ENCODE data around the gene COG1.

Gene COG1

DNA sequence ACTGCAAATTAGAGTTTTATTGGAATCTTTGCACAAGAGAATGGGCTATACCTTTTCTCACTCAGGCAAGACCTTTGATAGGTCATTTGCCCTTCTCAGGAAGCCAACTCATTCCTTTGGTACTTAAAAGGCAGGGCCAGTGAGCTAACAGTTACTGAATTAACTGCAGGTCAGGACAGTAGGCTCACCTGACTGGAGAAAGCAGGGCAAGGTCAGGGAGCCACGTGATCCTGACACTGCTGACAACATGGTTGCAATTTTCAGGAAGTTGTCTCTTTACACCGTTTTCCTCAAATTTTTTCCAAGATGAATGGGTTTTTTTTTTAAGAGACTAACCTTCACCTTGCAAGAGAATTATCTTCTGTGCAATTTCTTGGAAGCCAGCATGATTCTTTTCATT lies 47.7 kb downstream of the COG1 start:
- Histone ChIP-seq H3K36me3 (ENCODE audit: insufficient read depth, low read depth, low read length) (peaks cover 79% of the 10 kb centered on the region), H3K4me1 (ENCODE audit: insufficient read depth, low read length) (no peaks in the 10 kb centered on the region), H3K9ac (ENCODE audit: low read depth, low read length) (no peak overlapping the region), H3K4me3 (ENCODE audit: low read length) (no peak overlapping the region), H3K9me3 (ENCODE audit: insufficient read depth, low read depth, low read length) (no peaks in the 10 kb centered on the region), H3K27ac (ENCODE audit: low read length) (no peak overlapping the region), H3K27me3 (ENCODE audit: insufficient read depth, low read length) (no peaks in the 10 kb centered on the region)

DNA sequence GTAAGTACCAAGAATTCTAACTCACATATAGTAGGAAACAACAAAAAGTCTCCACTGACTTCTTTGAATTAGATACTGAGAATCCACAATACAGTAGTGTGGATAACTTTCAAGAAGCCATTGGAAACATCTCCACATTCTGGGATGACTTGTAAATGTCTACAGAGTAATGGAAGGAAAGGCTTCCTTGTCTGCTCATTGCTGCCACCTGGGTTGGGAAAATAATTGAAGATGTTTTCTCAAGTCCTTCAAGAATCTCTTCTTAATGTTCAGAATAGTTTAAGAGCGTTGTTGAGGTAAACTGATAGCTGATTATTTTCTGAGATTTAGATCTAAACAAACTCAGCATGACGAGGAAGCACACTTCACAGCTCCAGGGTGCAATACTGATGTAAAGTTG lies 54.9 kb downstream of the COG1 start:
- Histone ChIP-seq H3K9ac (ENCODE audit: low read depth, low read length) (no peak overlapping the region), H3K4me3 (ENCODE audit: low read length) (no peak overlapping the region), H3K27ac (ENCODE audit: low read length) (no peak overlapping the region), H3K27me3 (ENCODE audit: insufficient read depth, low read length) (no peaks in the 10 kb centered on the region), H3K36me3 (ENCODE audit: insufficient read depth, low read depth, low read length) (peaks cover 52% of the 10 kb centered on the region), H3K9me3 (ENCODE audit: insufficient read depth, low read depth, low read length) (no peaks in the 10 kb centered on the region), H3K4me1 (ENCODE audit: insufficient read depth, low read length) (no peaks in the 10 kb centered on the region)

DNA sequence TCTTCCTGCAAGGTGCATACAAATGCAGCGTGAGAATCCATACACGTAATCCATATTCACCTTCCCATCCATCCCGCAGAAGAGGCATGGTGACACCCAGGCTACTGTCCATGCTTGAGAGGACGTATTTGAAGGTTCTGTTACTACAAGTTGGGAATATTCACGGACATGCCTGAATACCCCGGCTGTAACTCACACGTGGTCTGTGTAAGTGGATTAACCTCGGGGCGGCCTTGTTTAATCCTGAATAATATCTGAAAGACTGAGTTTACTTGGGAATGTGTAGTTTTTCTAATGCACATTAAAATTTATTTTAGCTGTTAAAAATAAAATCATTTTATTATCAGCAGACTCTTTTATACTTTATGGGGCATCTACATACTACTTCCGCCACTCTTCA lies 55.7 kb downstream of the COG1 start:
- Histone ChIP-seq H3K9me3 (ENCODE audit: insufficient read depth, low read depth, low read length) (no peaks in the 10 kb centered on the region), H3K36me3 (ENCODE audit: insufficient read depth, low read depth, low read length) (peaks cover 46% of the 10 kb centered on the region), H3K4me1 (ENCODE audit: insufficient read depth, low read length) (no peaks in the 10 kb centered on the region), H3K4me3 (ENCODE audit: low read length) (no peak overlapping the region), H3K27ac (ENCODE audit: low read length) (no peak overlapping the region), H3K9ac (ENCODE audit: low read depth, low read length) (no peak overlapping the region), H3K27me3 (ENCODE audit: insufficient read depth, low read length) (no peaks in the 10 kb centered on the region)

DNA sequence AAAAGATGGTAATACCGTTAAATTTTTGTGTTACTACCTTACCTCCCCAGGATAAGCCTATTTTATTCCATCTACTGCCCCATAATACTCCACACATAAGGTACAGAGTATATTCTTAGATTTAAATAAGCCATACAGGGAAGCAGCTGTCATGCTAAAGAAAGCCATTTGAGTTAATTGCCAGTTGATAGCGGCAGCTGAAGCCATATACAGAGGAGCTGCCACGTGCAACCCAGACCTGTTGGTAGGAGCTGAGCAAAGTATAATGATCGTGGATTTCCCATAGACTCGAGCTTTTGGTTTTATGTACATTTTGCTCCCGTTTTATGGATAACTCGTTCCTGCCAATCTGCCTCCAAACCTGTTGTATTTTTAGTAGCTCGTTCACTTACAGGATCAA lies 56.8 kb downstream of the COG1 start:
- Histone ChIP-seq H3K9me3 (ENCODE audit: insufficient read depth, low read depth, low read length) (no peaks in the 10 kb centered on the region), H3K4me3 (ENCODE audit: low read length) (no peak overlapping the region), H3K27me3 (ENCODE audit: insufficient read depth, low read length) (no peaks in the 10 kb centered on the region), H3K36me3 (ENCODE audit: insufficient read depth, low read depth, low read length) (peaks cover 38% of the 10 kb centered on the region), H3K4me1 (ENCODE audit: insufficient read depth, low read length) (no peaks in the 10 kb centered on the region), H3K27ac (ENCODE audit: low read length) (no peak overlapping the region), H3K9ac (ENCODE audit: low read depth, low read length) (no peak overlapping the region)

DNA sequence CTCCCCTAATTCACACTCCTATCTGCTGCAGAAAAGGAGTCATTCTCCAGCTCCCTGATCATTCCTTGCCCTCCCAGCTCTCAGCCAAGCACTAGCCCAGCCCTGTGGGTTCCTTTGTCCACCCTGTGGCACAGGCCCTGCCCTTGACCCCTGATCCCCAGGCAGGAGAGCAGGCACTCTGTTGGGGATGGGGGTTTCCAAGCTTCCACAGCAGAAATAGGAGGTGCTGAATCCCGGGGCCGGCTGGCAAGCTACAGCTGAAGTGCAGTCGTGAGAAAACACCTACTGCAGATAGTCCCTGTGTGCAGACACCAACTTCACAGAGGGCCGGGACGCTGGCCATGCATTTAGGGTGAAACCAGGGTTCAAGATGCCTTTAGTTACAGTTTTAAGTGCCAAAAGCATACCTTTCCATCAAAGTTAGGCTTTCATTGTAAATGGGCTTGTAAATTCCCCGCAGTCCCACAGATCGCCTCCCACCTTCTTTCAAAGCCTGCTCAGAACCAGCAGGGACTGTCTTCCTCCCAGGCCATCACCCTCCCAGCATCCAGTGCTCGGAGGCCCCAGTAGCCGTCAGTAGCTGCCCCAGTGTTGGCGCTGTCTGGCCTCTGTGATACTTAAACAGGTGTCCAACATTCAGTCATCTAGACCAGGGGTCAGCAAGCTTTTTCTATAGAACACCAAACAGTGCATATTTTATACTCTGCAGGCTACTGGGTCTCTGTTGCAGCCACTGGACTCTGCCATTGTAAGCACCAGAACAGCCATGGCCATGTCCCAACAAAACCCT lies 58.2 kb downstream of the COG1 start:
- Histone ChIP-seq H3K27me3 (ENCODE audit: insufficient read depth, low read length) (no peaks in the 10 kb centered on the region), H3K27ac (ENCODE audit: low read length) (no peak overlapping the region), H3K9ac (ENCODE audit: low read depth, low read length) (no peak overlapping the region), H3K4me3 (ENCODE audit: low read length) (no peak overlapping the region), H3K4me1 (ENCODE audit: insufficient read depth, low read length) (no peaks in the 10 kb centered on the region), H3K9me3 (ENCODE audit: insufficient read depth, low read depth, low read length) (no peaks in the 10 kb centered on the region), H3K36me3 (ENCODE audit: insufficient read depth, low read depth, low read length) (peaks cover 25% of the 10 kb centered on the region)

DNA sequence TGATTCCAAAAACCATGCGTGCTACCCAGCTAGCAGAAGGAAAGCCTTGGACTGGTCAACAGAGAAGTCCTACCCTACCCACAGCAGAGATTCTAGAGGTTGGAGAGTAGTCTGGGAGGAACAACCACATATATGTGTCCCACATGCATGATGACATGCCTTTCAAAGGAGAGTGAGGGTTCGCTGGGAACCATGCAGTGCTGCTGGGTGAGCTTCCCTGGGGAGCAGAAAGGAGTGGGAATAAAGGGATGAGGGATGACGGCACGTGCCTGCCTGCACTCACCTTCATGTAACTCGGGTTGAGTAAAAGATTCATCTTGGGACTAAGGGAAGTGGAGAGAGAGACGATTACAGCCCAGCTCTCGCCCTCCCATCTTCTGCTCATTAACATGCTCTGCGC lies 59.0 kb downstream of the COG1 start:
- Histone ChIP-seq H3K27me3 (ENCODE audit: insufficient read depth, low read length) (no peaks in the 10 kb centered on the region), H3K9ac (ENCODE audit: low read depth, low read length) (no peak overlapping the region), H3K9me3 (ENCODE audit: insufficient read depth, low read depth, low read length) (no peaks in the 10 kb centered on the region), H3K36me3 (ENCODE audit: insufficient read depth, low read depth, low read length) (peaks cover 18% of the 10 kb centered on the region), H3K4me3 (ENCODE audit: low read length) (no peak overlapping the region), H3K27ac (ENCODE audit: low read length) (no peak overlapping the region), H3K4me1 (ENCODE audit: insufficient read depth, low read length) (no peaks in the 10 kb centered on the region)

DNA sequence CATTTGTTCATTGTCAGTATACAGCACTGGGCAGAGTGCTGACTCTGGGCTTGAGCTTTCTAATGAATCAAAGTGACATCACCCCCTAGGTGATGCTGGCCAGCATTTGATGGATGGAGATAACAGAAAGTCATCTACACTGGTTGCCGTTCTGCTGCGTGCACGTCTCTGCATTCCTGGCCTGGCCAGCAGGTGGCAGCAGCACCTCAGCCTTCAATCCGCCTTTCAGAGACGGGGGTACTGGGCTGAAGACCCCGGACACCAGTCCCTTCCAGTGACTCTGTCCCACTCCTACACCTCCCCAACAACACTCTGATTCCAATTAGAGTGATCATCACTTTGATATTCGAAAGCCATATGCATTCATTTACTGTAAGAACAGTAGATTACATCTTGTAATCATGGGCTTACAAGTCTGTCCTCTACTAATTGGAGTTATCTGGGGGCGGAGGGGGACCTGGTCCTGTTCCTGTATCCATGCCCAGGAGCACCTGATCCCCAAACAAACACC lies 62.9 kb downstream of the COG1 start:
- H3K9me3 ChIP-seq (ENCODE audit: insufficient read depth, low read depth, low read length) = no peaks in the 10 kb centered on the region

DNA sequence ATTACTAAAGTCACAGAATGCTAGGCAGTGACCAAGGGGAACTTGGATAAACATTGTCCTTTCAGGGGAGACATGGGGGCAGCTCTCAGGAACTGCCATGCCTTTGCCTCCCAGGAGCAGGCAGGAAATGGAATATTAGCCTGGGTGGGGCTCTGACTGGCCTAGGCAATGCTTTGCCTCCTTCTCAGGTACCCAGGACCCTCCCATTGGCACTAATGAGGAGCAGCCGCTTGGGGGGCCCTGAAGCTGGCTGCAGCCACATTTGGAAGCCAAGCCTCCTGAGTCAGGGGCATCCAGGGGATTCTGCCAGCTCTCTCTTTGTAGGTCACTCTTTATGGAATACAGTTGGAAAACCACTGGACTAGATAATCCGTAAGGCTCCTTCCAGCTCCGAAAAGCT lies 63.4 kb downstream of the COG1 start:
- Histone ChIP-seq H3K4me1 (ENCODE audit: insufficient read depth, low read length) (no peaks in the 10 kb centered on the region), H3K9me3 (ENCODE audit: insufficient read depth, low read depth, low read length) (no peaks in the 10 kb centered on the region), H3K27me3 (ENCODE audit: insufficient read depth, low read length) (0 out of 2 replicates have a peak, but pooled peaks cover 4% of the 10 kb centered on the region), H3K36me3 (ENCODE audit: insufficient read depth, low read depth, low read length) (no peaks in the 10 kb centered on the region), H3K4me3 (ENCODE audit: low read length) (no peak overlapping the region), H3K27ac (ENCODE audit: low read length) (no peak overlapping the region), H3K9ac (ENCODE audit: low read depth, low read length) (no peak overlapping the region)

More for the DNA sequence above, 62.9 kb downstream of the COG1 start:
- Histone ChIP-seq H3K27ac (ENCODE audit: low read length) (no peak overlapping the region), H3K4me1 (ENCODE audit: insufficient read depth, low read length) (no peaks in the 10 kb centered on the region), H3K4me3 (ENCODE audit: low read length) (no peak overlapping the region), H3K36me3 (ENCODE audit: insufficient read depth, low read depth, low read length) (no peaks in the 10 kb centered on the region), H3K9ac (ENCODE audit: low read depth, low read length) (no peak overlapping the region), H3K27me3 (ENCODE audit: insufficient read depth, low read length) (0 out of 2 replicates have a peak, but pooled peaks cover under 1% of the 10 kb centered on the region)

DNA sequence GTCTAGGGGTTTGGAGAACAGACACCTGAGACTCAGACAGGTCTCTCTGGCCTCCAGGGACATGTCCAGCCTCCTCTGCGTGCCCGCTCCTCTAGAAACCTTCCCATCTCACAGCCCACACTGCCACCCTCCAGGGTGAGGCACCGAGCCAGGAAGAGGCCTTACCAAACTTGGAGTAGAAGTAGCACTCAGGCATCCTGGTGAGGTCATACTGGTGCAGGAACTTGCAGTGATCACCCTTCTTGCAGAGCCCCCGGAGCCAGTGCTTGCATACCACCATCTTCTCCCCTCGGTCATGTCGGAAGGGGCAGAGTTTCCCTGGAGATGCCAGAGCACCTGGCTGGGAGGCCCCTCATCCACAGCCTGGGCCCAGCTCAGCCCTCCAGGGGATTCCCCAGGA lies 64.7 kb downstream of the COG1 start:
- Histone ChIP-seq H3K36me3 (ENCODE audit: insufficient read depth, low read depth, low read length) (no peaks in the 10 kb centered on the region), H3K4me1 (ENCODE audit: insufficient read depth, low read length) (peaks cover 10% of the 10 kb centered on the region; the same call in 1 of the 2 replicates), H3K9me3 (ENCODE audit: insufficient read depth, low read depth, low read length) (no peaks in the 10 kb centered on the region), H3K4me3 (ENCODE audit: low read length) (no peak overlapping the region), H3K27me3 (ENCODE audit: insufficient read depth, low read length) (peaks cover 4% of the 10 kb centered on the region; the same call in 1 of the 2 replicates), H3K27ac (ENCODE audit: low read length) (no peak overlapping the region), H3K9ac (ENCODE audit: low read depth, low read length) (no peak overlapping the region)

Measured in iPS-20b (cell line).